HG03060 (cell line): ENCODE data around the gene CD72.

Experiments used
- ATAC-seq: cut with Tn5 transposase; IDR thresholded peaks from one replicate; pipeline ENCODE4 v1.9.1; 2021; ENCODE audit warnings: low read depth, moderate number of reproducible peaks; ENCODE audit not compliant: unreplicated experiment

Gene CD72

DNA sequence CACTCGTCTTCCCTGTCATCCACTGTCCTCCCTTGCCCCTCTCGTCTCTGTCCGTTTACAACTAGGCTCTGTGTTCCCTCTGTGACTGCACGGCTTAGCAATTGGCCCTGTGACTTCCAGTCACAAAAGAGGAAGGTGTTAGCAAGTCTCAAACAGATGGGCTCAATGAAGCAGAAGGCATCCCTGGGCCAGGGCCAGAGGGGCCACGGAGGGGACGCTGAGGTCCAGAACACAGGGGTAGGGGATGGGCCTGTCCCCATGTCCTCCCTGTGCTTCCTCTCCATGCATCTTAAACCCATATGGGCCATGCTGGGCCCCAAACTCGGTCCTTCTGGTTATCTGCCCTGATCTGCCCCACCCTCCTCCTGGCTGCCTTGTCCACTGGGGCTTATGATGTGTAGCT, at the start of gene CD72:
CD72 (minus strand) TSS at position 89 of the 403 bp plus-strand sequence. CDS start 110 bp downstream, outside the sequence.
- ATAC-seq: no peak

GRCh38 chr9:35667939-35668338, 49.7 kb upstream of the CD72 start:
- ATAC-seq: no peak

DNA sequence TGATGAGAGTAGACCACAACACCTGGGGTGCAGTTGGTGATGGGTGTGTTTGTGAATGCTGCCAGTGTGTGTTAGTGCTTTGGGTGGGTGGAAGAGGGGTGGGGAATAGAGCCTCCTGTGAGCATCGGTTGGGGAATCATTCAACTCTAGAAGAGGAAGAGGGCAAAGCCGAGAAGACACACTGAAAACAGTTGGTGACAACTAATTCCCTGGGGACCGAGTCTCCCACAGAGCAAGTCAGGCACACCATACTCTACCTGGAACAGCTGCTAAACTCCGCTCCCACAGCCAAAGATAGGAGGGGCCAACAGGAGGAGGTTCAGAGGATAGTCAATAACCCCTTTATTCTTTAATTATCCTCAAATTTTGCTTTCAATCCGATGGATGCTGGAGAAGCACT, 48.3 kb upstream of the CD72 start:
- ATAC-seq: no peak

- ATAC-seq: no peak
These were observed 47.8 kb upstream of the CD72 start for GRCh38 chr9:35666045-35666444.

DNA sequence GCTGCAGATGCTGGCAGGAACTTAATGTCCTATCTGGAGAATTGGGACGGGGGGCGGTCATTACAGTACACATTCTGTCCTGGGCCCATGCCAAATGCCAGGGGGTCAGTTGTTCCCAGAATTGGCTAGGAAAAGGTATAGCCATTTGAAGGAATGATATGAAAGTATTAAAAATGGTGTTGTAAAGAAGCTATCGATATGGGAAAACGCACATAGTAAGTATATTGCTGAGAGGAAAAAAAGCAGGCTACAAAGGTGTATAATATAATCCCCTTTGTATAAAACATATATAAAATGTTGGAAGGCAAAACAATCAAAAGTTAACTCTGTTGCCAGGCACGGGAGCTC, 47.2 kb upstream of the CD72 start:
- no peak for ATAC-seq

- ATAC-seq: peak; percentile 39
These were observed 46.6 kb upstream of the CD72 start, which contains the start of gene ARHGEF39 for GRCh38 chr9:35664531-35665470. TSS of gene ARHGEF39 (minus strand) at chr9:35665195. CDS start at chr9:35665169, 26 bp downstream.

DNA sequence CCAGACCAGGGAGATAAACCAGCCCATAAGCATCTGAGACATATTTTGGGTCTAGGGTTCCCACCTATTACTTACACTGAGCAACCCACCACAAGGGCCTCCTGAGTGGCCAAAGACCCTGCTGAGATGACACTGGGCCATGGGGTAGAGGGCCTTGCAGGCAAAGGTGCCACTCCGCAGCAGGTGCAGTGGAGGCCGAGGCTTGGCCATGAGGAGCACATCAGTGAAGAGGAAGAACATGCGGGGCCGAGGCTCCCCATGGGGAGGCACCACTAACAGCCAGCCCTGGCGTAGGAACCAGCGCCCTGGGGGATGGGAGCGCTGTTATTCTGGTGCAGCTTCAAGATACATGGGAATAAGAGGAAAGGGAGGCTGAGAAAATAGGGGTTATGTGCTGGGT, 44.2 kb upstream of the CD72 start:
- no peak for ATAC-seq

DNA sequence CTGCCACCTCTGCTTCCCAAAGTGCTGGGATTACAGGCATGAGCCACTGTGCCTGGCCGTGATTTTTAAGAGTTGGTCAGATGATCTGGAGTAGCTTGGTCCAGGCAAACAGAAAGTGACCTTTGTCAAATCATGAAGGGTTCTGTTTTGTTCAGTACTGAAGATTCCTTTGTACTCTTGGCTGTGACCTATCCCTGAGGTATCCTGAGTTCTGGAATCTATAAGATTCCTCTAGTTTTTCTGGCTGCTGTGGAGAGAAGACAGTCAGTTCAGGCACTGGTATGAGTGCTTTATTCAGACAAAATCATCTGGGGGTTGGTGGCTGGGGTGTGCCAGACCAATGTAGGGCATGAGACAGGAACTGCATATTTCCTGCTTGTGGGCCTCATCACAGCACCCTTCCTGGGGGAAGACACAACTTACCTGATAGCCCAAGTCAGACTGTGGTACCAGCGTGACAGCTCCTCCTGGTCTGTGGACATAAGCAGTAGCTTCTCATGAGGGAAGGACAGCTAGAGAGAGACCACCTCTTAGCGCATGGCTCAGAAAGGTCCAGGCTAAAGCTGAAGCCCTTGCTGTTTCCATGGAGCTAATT, 43.6 kb upstream of the CD72 start:
- no peak for ATAC-seq

- ATAC-seq: no peak
These were observed 42.8 kb upstream of the CD72 start for GRCh38 chr9:35660966-35661415.

DNA sequence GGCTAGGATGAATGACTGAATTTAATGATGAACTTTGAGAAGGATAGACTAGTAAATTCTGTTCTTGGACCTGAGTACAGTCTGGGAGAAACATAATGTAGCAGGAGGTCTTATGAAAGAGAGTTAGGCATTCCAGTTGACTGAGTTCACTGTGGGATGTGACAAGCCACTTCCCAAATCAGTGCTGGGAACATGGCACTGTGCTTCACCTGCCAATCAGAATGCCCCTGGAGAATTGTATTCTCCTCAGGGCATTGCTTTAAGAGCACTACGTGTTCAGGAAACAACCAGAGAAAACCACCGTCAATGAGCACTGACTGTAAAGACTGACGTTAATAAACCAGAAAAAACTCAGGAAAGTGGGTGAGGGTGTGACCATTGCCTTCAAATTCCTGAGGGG, 41.1 kb upstream of the CD72 start:
- ATAC-seq: no peak

DNA sequence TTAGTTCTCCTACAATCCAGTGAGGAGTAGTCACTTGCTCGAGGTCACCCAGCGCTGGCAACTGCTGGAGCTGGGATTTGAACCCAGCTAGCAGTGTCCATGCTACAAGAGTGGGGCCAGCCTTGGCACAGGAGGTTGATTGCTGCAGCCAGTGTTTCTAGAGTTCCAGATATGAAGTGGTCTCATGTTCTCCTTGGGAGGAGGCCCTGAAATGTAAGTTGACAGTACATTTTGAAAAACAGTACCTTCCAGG, 40.7 kb upstream of the CD72 start:
- no peak for ATAC-seq

- peak; percentile 28 for ATAC-seq
These were observed 40.1 kb upstream of the CD72 start, which contains the start of gene CCDC107 for GRCh38 chr9:35658137-35658967. TSS of gene CCDC107 (plus strand) at chr9:35658292. CDS start at chr9:35658380, 88 bp downstream.

- peak; percentile 87 for ATAC-seq
These were observed 39.4 kb upstream of the CD72 start, which contains the start of gene RMRP for GRCh38 chr9:35657546-35658136. TSS of gene RMRP (minus strand) at chr9:35658019.

- no peak for ATAC-seq
These were observed 38.8 kb upstream of the CD72 start for GRCh38 chr9:35656831-35657545.

DNA sequence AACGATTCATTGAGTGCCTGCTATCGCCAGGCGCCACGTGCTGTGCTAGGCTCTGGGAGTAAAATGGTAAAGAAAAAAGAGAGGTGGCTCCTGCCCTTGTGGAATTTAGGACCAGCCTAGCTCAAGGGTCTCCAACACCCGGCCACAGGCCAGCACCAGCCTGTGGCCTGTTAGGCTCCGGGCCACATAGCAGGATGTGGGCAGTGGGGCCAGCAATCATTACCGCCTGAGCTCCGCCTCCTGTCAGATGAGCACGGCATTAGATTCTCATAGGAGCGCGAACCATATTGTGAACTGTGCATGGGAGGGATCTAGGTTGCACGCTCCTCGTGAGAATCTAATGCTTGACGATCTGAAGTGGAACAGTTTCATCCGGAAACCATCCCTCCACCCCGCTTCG, 38.1 kb upstream of the CD72 start:
- ATAC-seq: no peak

DNA sequence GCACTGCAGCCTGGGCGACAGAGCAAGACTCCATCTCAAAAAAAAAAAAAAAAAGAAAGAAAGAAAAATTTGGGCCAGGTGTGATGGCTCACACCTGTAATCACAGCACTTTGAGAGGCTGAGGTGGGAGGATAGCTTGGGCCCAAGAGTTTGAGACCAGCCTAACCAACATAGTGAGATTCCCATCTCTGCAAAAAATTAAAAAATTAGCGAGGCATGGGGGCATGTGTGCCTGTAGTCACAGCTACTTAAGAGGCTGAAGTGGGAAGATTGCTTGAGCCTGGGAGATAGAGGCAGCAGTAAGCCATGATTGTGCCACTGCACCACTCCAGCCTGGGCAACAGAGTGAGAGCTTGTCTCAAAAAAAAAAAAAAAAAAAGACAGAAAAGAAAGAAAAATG, 35.4 kb upstream of the CD72 start:
- no peak for ATAC-seq

- ATAC-seq: no peak
These were observed 34.6 kb upstream of the CD72 start for GRCh38 chr9:35652829-35653209.

GRCh38 chr9:35651956-35652828, 34.0 kb upstream of the CD72 start:
- no peak for ATAC-seq
